HEK293 (cell line): Measurements from ENCODE around the gene NLRP1.

Source experiments
- CTCF ChIA-PET: fragments of 350-600 bp; formaldehyde crosslinking; extraction: SDS; loops from one replicate; lab custom pipeline; 2021; ENCODE audit warnings: antibody characterized with exemption; lab: Yijun Ruan, JAX
- POLR2A ChIA-PET: fragments of 300-600 bp; formaldehyde crosslinking; extraction: SDS; loops from one replicate; lab custom pipeline; 2020; ENCODE audit warnings: antibody characterized with exemption, inconsistent platforms; lab: Yijun Ruan, JAX
- H3K27ac ChIP-seq: fragments of 200-500 bp; sonication (Bioruptor generic); 2 replicates; pipeline ENCODE4 v1.5.1; 2014; ENCODE audit warnings: low read depth, low read length, control low read depth, inconsistent platforms; ENCODE audit errors: extremely low read depth
- H3K36me3 ChIP-seq, 2 experiments: fragments of 200-500 bp in 1 of 2; sonication (Bioruptor generic) in 1 of 2; 1 replicate in 1 of 2; 2 replicates in 1 of 2; pipeline ENCODE4 v1.5.1; 2014 to 2017; ENCODE audit warnings: inconsistent platforms in 2 of 2, low read length in 2 of 2; ENCODE audit not compliant: control insufficient read depth in 2 of 2, insufficient read depth in 1 of 2
- H3K4me1 ChIP-seq: fragments of 200-500 bp; sonication (Bioruptor generic); 2 replicates; pipeline ENCODE4 v1.5.1; 2014; ENCODE audit warnings: mild to moderate bottlenecking, low read length, inconsistent platforms; ENCODE audit not compliant: control insufficient read depth, insufficient read depth
- H3K4me3 ChIP-seq: 2 replicates; pipeline ENCODE4 v1.5.1; 2011; ENCODE audit warnings: low read depth, mild to moderate bottlenecking, control low read depth, low read length, moderate library complexity
- H3K9me3 ChIP-seq: fragments of 200-500 bp; sonication (Bioruptor generic); 2 replicates; pipeline ENCODE4 v1.5.1; 2014; ENCODE audit warnings: low read depth, low read length, inconsistent platforms; ENCODE audit not compliant: control insufficient read depth, insufficient read depth
- FEZF1 ChIP-seq: fragments of 450-650 bp; formaldehyde crosslinking; IDR thresholded peaks from 2 replicates; pipeline ENCODE4 v1.5.1; 2016; ENCODE audit warnings: missing biosample characterization, missing genetic modification characterization
- KLF1 ChIP-seq: fragments of 450-650 bp; formaldehyde crosslinking; IDR thresholded peaks from 2 replicates; pipeline ENCODE4 v1.5.1; 2016; ENCODE audit warnings: missing biosample characterization, missing genetic modification characterization
- PRDM1 ChIP-seq: fragments of 450-650 bp; formaldehyde crosslinking; IDR thresholded peaks from 2 replicates; pipeline ENCODE4; 2016; ENCODE audit warnings: missing biosample characterization, missing genetic modification characterization
- PRDM10 ChIP-seq: fragments of 450-650 bp; formaldehyde crosslinking; IDR thresholded peaks from 2 replicates; pipeline ENCODE4 v1.5.1; 2016; ENCODE audit warnings: missing biosample characterization, missing genetic modification characterization
- SETDB1 ChIP-seq: IDR thresholded peaks from one replicate; pipeline ENCODE4 v1.6.1; 2017; ENCODE audit warnings: mild to moderate bottlenecking, low read length, moderate library complexity, mixed read lengths; ENCODE audit not compliant: insufficient read length
- ZBTB7A ChIP-seq: fragments of 450-650 bp; formaldehyde crosslinking; IDR thresholded peaks from 2 replicates; pipeline ENCODE4 v1.5.1; 2016; ENCODE audit warnings: low read depth, missing biosample characterization, missing genetic modification characterization
- ZBTB8A ChIP-seq: fragments of 450-650 bp; formaldehyde crosslinking; IDR thresholded peaks from 2 replicates; pipeline ENCODE4 v1.5.1; 2016; ENCODE audit warnings: missing biosample characterization, missing genetic modification characterization
- ZEB2 ChIP-seq: fragments of 450-650 bp; formaldehyde crosslinking; IDR thresholded peaks from 2 replicates; pipeline ENCODE4 v1.5.1; 2016; ENCODE audit warnings: missing biosample characterization, missing genetic modification characterization
- ZIC2 ChIP-seq: fragments of 450-650 bp; formaldehyde crosslinking; IDR thresholded peaks from 2 replicates; pipeline ENCODE4 v1.5.1; 2016; ENCODE audit warnings: missing biosample characterization, missing genetic modification characterization
- ZNF112 ChIP-seq: fragments of 450-650 bp; formaldehyde crosslinking; IDR thresholded peaks from 2 replicates; pipeline ENCODE4 v1.5.0; 2017; ENCODE audit warnings: missing biosample characterization, missing genetic modification characterization
- ZNF175 ChIP-seq: fragments of 450-650 bp; formaldehyde crosslinking; IDR thresholded peaks from 2 replicates; pipeline ENCODE4 v1.5.1; 2016; ENCODE audit warnings: missing biosample characterization, missing genetic modification characterization
- ZNF18 ChIP-seq: fragments of 450-650 bp; formaldehyde crosslinking; IDR thresholded peaks from 2 replicates; pipeline ENCODE4 v1.5.1; 2016; ENCODE audit warnings: missing biosample characterization, missing genetic modification characterization
- ZNF223 ChIP-seq: fragments of 450-650 bp; formaldehyde crosslinking; IDR thresholded peaks from 2 replicates; pipeline ENCODE4 v1.5.1; 2016; ENCODE audit warnings: missing biosample characterization, missing genetic modification characterization
- ZNF239 ChIP-seq: fragments of 450-650 bp; formaldehyde crosslinking; IDR thresholded peaks from 2 replicates; pipeline ENCODE4 v1.5.1; 2016; ENCODE audit warnings: missing biosample characterization, missing genetic modification characterization
- ZNF24 ChIP-seq: fragments of 450-650 bp; formaldehyde crosslinking; IDR thresholded peaks from 2 replicates; pipeline ENCODE4 v1.5.1; 2016; ENCODE audit warnings: missing biosample characterization, missing genetic modification characterization
- ZNF324 ChIP-seq: fragments of 450-650 bp; formaldehyde crosslinking; IDR thresholded peaks from 2 replicates; pipeline ENCODE4 v1.5.1; 2016; ENCODE audit warnings: missing biosample characterization, missing genetic modification characterization
- ZNF404 ChIP-seq: fragments of 450-650 bp; formaldehyde crosslinking; IDR thresholded peaks from 2 replicates; pipeline ENCODE4 v1.5.1; 2017; ENCODE audit warnings: missing biosample characterization, missing genetic modification characterization
- ZNF473 ChIP-seq: fragments of 450-650 bp; formaldehyde crosslinking; IDR thresholded peaks from 2 replicates; pipeline ENCODE4 v1.5.1; 2017; ENCODE audit warnings: missing biosample characterization, missing genetic modification characterization
- ZNF518A ChIP-seq: fragments of 450-650 bp; formaldehyde crosslinking; conservative IDR thresholded peaks from 2 replicates; pipeline ENCODE4 v1.5.1; 2016; ENCODE audit warnings: low read depth, missing biosample characterization, missing genetic modification characterization
- ZNF629 ChIP-seq: fragments of 450-650 bp; formaldehyde crosslinking; IDR thresholded peaks from 2 replicates; pipeline ENCODE4 v1.5.1; 2017; ENCODE audit warnings: missing biosample characterization, missing genetic modification characterization
- ZNF664 ChIP-seq: fragments of 450-650 bp; formaldehyde crosslinking; IDR thresholded peaks from 2 replicates; pipeline ENCODE4 v1.5.1; 2016; ENCODE audit warnings: missing biosample characterization, missing genetic modification characterization
- ZNF707 ChIP-seq: fragments of 450-650 bp; formaldehyde crosslinking; IDR thresholded peaks from 2 replicates; pipeline ENCODE4 v1.5.1; 2016; ENCODE audit warnings: missing biosample characterization, missing genetic modification characterization
- TF ChIP-seq, protein P1 (sequence below): fragments of 450-650 bp; formaldehyde crosslinking; IDR thresholded peaks from 2 replicates; pipeline ENCODE4 v1.5.1; 2016; ENCODE audit warnings: missing biosample characterization, missing genetic modification characterization
- TF ChIP-seq, protein P2 (sequence below): fragments of 450-650 bp; IDR thresholded peaks from 2 replicates; pipeline ENCODE4 v1.5.1; 2018; ENCODE audit warnings: missing biosample characterization, missing genetic modification characterization

The NLRP1 gene

DNA sequence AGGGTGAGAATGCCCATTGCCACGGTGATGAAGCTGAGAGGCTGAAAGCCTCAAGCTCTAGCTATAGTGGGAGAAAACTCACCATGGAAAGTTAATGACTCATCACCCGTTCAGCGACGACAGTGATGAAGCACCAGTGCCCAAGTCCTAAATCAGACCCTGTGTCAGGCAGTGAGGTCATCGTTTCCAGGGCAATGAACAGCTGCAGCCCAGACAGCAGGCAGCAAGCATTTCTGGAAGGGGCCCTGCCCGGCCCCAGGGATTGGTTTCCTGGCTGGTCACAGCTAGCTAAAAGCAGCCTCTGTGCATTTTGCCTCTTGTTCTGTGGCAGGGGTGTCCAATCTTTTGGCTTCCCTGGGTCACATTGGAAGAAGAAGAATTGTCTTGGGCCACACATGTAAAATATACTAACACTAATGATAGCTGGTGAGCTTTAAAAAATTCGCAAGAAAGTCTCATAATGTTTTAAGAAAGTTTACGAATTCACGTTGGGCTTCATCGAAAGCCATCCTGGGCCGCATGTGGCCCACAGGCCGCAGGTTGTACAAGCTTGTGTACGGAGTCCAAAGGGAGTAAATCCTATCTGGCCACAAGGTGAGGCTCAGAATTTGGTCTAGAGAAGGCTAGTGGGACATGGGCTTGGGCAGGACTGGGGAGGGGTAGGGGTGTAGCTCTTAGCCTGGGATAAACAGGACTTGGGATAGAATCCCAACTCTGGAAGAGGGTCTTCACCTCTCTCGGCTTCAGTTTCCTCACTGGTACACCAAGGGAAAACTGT, 57.3 kb downstream of the NLRP1 start (continued):
- TF ChIP-seq PRDM10 (tag by site-specific recombination) (peak; percentile 39; the same call in 1 of the 2 replicates), ZNF629 (tag by site-specific recombination) (peak; percentile 92), PRDM1 (tag by site-specific recombination) (peak; percentile 97), ZNF324 (tag by site-specific recombination) (peak; percentile 91), ZBTB7A (tag by site-specific recombination) (no peak), ZNF518A (tag by site-specific recombination) (0 out of 2 replicates have a peak, but pooled peaks have one; percentile 39), ZIC2 (peak; percentile 45), FEZF1 (tag by site-specific recombination) (peak; percentile 69; the same call in 1 of the 2 replicates)

DNA sequence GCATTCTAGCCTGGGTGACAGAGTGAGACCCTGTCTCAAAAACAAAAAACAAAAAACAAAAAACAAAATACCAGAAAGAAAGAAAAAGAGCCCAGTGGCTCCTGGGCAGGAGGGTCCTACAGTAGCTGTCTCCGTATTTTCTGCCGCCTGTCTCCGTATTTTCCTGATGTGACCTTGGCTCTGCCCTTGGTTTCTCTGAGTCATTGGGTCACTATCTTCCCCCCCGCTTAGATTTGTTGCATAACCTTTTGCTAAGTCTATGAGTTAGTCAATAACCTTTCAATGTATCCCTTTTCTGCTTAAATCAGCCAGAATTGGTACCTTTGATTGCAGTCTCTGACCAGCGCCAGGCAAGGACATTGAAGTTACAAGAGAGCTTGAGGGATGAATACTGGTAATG, 61.1 kb downstream of the NLRP1 start:
- Histone ChIP-seq H3K4me1 (peaks cover 8% of the 10 kb centered on the region; the same call in 1 of the 2 replicates), H3K9me3 (no peaks in the 10 kb centered on the region), H3K27ac (no peak overlapping the region), H3K36me3 (no peaks in the 10 kb centered on the region), H3K4me3 (no peak overlapping the region)
- POLR2A ChIA-PET: no interaction called here
- CTCF ChIA-PET: interaction anchor here (0.7 to 1.7 kb wide), 2 partner anchors 8 to 69 kb away, joined by 3 to 5 read pairs; no protein-coding TSS in a partner anchor
- TF ChIP-seq ZNF404: no peak
- no peak for TF ChIP-seq ZNF175 (tag by site-specific recombination)
- TF ChIP-seq SETDB1: no peak
- no peak for TF ChIP-seq ZEB2 (tag by site-specific recombination)
- TF ChIP-seq ZNF18: no peak
- no peak for TF ChIP-seq ZNF112
- TF ChIP-seq ZNF223 (tag by site-specific recombination): no peak
- no peak for TF ChIP-seq ZNF24 (tag by site-specific recombination)
- no peak for TF ChIP-seq ZBTB8A (tag by site-specific recombination)
- no peak for TF ChIP-seq ZNF707 (tag by site-specific recombination)
- no peak for TF ChIP-seq ZNF664 (tag by site-specific recombination)
- TF ChIP-seq, protein P1, sequence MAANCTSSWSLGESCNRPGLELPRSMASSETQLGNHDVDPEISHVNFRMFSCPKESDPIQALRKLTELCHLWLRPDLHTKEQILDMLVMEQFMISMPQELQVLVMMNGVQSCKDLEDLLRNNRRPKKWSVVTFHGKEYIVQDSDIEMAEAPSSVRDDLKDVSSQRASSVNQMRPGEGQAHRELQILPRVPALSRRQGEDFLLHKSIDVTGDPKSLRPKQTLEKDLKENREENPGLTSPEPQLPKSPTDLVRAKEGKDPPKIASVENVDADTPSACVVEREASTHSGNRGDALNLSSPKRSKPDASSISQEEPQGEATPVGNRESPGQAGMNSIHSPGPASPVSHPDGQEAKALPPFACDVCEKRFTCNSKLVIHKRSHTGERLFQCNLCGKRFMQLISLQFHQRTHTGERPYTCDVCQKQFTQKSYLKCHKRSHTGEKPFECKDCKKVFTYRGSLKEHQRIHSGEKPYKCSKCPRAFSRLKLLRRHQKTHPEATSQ: no peak
- no peak for TF ChIP-seq ZNF239
- no peak for TF ChIP-seq ZNF473 (tag by site-specific recombination)
- TF ChIP-seq, protein P2, sequence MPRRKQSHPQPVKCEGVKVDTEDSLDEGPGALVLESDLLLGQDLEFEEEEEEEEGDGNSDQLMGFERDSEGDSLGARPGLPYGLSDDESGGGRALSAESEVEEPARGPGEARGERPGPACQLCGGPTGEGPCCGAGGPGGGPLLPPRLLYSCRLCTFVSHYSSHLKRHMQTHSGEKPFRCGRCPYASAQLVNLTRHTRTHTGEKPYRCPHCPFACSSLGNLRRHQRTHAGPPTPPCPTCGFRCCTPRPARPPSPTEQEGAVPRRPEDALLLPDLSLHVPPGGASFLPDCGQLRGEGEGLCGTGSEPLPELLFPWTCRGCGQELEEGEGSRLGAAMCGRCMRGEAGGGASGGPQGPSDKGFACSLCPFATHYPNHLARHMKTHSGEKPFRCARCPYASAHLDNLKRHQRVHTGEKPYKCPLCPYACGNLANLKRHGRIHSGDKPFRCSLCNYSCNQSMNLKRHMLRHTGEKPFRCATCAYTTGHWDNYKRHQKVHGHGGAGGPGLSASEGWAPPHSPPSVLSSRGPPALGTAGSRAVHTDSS (tag by site-specific recombination): no peak
- no peak for TF ChIP-seq KLF1
